K562 (cell line): Measurements from ENCODE around the gene SIK3. TPM values are rescaled to one million over a fixed set of nuclear protein-coding genes. Genes with fewer than 3 reads are reported as not detected.

Experiments
- CBFA2T3 ChIP-seq: fragments of 450-650 bp; IDR thresholded peaks from 2 replicates; pipeline ENCODE4 v1.6.1; 2017
- COPS2 ChIP-seq: fragments of 450-650 bp; conservative IDR thresholded peaks from 2 replicates; pipeline ENCODE4 v1.6.1; 2016; ENCODE audit warnings: mild to moderate bottlenecking, moderate library complexity
- HNRNPK ChIP-seq: fragments of 200-400 bp; formaldehyde crosslinking; IDR thresholded peaks from one replicate; pipeline ENCODE4 v1.6.1; 2018; ENCODE audit warnings: mild to moderate bottlenecking, low read depth, low read length; ENCODE audit not compliant: poor library complexity, severe bottlenecking
- LCOR ChIP-seq: sonication (generic); formaldehyde crosslinking; IDR thresholded peaks from 2 replicates; pipeline ENCODE4 v1.8.0; 2022; ENCODE audit warnings: mild to moderate bottlenecking, missing genetic modification reagents
- MTF1 ChIP-seq: fragments of 250-450 bp; sonication (Bioruptor Pico); IDR thresholded peaks from 2 replicates; pipeline ENCODE4 v1.9.0; 2021; ENCODE audit warnings: moderate library complexity, mild to moderate bottlenecking, inconsistent platforms, borderline replicate concordance
- NFATC3 ChIP-seq: fragments of 450-650 bp; IDR thresholded peaks from 2 replicates; pipeline ENCODE4 v1.6.1; 2017; ENCODE audit warnings: mild to moderate bottlenecking
- NFE2 ChIP-seq: IDR thresholded peaks from 2 replicates; pipeline ENCODE4 v1.6.1; 2014; ENCODE audit warnings: antibody characterized with exemption, low read depth
- NFE2L1 ChIP-seq: fragments of 450-650 bp; IDR thresholded peaks from 2 replicates; pipeline ENCODE4 v1.6.1; 2016; ENCODE audit warnings: missing genetic modification characterization, low read depth, mild to moderate bottlenecking, missing compliant biosample characterization, moderate library complexity, borderline replicate concordance
- POU5F1 ChIP-seq: fragments of 150-350 bp; IDR thresholded peaks from 2 replicates; pipeline ENCODE4 v1.6.1; 2014; ENCODE audit warnings: borderline replicate concordance, low read length, low read depth, mild to moderate bottlenecking; ENCODE audit not compliant: partially characterized antibody
- RBFOX2 ChIP-seq: fragments of 200-400 bp; formaldehyde crosslinking; IDR thresholded peaks from 2 replicates; pipeline ENCODE4 v1.6.1; 2017; ENCODE audit warnings: low read depth, mild to moderate bottlenecking, low read length, moderate library complexity
- SP2 ChIP-seq: IDR thresholded peaks from 2 replicates; pipeline ENCODE4 v1.6.1; 2011; ENCODE audit warnings: mild to moderate bottlenecking, low read depth, low read length, moderate library complexity; ENCODE audit not compliant: poor library complexity, severe bottlenecking; ENCODE audit errors: extremely low read depth
- TAL1 ChIP-seq: fragments of 450-650 bp; IDR thresholded peaks from 2 replicates; pipeline ENCODE4 v1.6.1; 2016; ENCODE audit warnings: mild to moderate bottlenecking
- ZNF274 ChIP-seq: IDR thresholded peaks from 2 replicates; pipeline ENCODE4 v1.6.1; 2011; ENCODE audit warnings: low read depth, mild to moderate bottlenecking, low read length, moderate library complexity, borderline replicate concordance
- ZNF785 ChIP-seq: fragments of 250-450 bp; sonication (Bioruptor Pico); IDR thresholded peaks from 2 replicates; pipeline ENCODE4 v1.4.0; 2020; ENCODE audit warnings: mild to moderate bottlenecking
- polyA plus RNA-seq, 8 experiments: library from polyadenylated mRNA; depleted of rRNA in 4 of 8; stranded (reverse) in 5 of 8; unstranded in 3 of 8; fragments of >200 nt; fragmentation: Nextera tagmentation in 2 of 8; fragmentation: Illumina TruSeq in 1 of 8; extraction: Ambion mirVana in 2 of 8; extraction: Trizol in 1 of 8; gene quantifications; 2 replicates each; pipeline versions ENCODE4 v1.2.1 to v1.2.3, GENCODE V29; 2011 to 2014; ENCODE audit warnings: inconsistent platforms in 1 of 8, missing spikeins in 1 of 8
- total RNA-seq, 7 experiments: library from RNA; depleted of rRNA in 6 of 7; stranded (reverse); fragments of >200 nt in 6 of 7; fragmentation: Illumina TruSeq in 2 of 7; extraction: Trizol in 2 of 7; gene quantifications; 2 replicates each; pipeline versions ENCODE4 v1.2.1 to v1.2.3, GENCODE V29; 2011 to 2021; ENCODE audit warnings: low replicate concordance in 1 of 7
- TF ChIP-seq, protein P1 (sequence below): fragments of 450-650 bp; IDR thresholded peaks from 2 replicates; pipeline ENCODE4 v1.6.1; 2016
- TF ChIP-seq, protein P2 (sequence below): fragments of 450-650 bp; IDR thresholded peaks from 2 replicates; pipeline ENCODE4 v1.6.1; 2017; ENCODE audit warnings: antibody characterized with exemption
- TF ChIP-seq, protein P3 (sequence below): IDR thresholded peaks from 2 replicates; pipeline ENCODE4 v1.6.1; 2016; ENCODE audit warnings: missing genetic modification characterization, missing compliant biosample characterization
- TF ChIP-seq, protein P4 (sequence below), 3 experiments: IDR thresholded peaks in 2 of 3; conservative IDR thresholded peaks in 1 of 3; 2 replicates each; pipeline ENCODE4 v1.5.1; 2011 to 2012; ENCODE audit warnings: low read length in 3 of 3, mild to moderate bottlenecking in 3 of 3, control low read depth in 2 of 3, improper control_type of control experiment in 1 of 3, inconsistent platforms in 1 of 3, low read depth in 1 of 3, mixed read lengths in 1 of 3, moderate library complexity in 1 of 3; ENCODE audit not compliant: insufficient read depth in 2 of 3
- TF ChIP-seq, protein P5 (sequence below): fragments of 250-450 bp; sonication (Bioruptor Pico); IDR thresholded peaks from 2 replicates; pipeline ENCODE4 v1.5.0; 2022; ENCODE audit warnings: mild to moderate bottlenecking

The SIK3 gene
- total and polyA plus RNA-seq, 9 of the 15 experiments (the other 6 are each of a cell fraction or from before 2014, with no cell fraction given), result 1.6 to 21.6 (median 8.0) TPM

DNA sequence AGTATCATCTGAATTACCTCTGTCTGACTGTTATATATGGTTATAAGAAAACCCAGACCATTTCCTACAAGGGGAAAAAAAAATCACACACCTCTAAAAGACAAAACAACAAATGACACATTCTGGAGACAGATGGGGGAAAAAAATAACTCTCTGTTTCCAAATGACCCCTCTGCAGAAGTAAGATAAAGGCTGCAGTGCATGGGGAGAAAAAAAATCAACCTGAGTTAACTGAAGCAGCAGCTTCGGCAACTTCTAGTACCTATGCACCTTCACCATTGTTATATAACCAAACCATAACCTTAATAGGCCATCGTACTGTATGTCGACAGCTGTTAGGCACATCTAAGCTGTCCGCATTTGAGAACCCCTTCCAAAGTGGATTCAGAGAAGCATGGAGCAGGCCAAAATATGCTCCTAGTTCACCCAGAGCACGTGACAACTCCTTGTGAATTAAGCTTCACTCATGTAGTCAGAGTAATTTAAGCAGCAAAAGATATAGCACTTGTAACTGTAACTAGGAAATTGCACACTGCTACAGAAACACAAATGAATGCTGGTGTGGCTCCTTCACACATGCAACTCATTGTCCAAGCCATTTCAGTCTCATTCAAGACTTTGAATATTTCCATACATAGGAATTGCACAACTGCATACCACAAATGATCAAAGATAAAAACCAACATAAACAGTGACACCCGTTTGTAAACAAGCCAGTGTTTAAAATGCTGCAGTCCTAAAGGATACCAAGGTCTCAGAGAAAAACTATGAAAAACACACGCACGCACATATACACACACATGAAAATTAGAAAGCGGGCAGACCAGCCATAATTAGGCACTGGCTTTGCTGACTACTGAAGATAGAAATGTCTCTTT is 2.7 kb downstream of the SIK3 start (continued):
- TF ChIP-seq, protein P1, sequence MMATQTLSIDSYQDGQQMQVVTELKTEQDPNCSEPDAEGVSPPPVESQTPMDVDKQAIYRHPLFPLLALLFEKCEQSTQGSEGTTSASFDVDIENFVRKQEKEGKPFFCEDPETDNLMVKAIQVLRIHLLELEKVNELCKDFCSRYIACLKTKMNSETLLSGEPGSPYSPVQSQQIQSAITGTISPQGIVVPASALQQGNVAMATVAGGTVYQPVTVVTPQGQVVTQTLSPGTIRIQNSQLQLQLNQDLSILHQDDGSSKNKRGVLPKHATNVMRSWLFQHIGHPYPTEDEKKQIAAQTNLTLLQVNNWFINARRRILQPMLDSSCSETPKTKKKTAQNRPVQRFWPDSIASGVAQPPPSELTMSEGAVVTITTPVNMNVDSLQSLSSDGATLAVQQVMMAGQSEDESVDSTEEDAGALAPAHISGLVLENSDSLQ, result peak; percentile 34; the same call in 1 of the 2 replicates
- TF ChIP-seq RBFOX2 (no peak), SP2 (no peak), POU5F1 (no peak), ZNF274 (no peak), NFE2L1 (tag) (no peak), NFATC3 (no peak), COPS2 (no peak), MTF1 (CRISPR knock-in tag) (no peak), HNRNPK (no peak), ZNF785 (CRISPR knock-in tag) (no peak), LCOR (no peak), CBFA2T3 (peak; percentile 94), TAL1 (peak; percentile 89), NFE2 (no peak)
- TF ChIP-seq, protein P2, sequence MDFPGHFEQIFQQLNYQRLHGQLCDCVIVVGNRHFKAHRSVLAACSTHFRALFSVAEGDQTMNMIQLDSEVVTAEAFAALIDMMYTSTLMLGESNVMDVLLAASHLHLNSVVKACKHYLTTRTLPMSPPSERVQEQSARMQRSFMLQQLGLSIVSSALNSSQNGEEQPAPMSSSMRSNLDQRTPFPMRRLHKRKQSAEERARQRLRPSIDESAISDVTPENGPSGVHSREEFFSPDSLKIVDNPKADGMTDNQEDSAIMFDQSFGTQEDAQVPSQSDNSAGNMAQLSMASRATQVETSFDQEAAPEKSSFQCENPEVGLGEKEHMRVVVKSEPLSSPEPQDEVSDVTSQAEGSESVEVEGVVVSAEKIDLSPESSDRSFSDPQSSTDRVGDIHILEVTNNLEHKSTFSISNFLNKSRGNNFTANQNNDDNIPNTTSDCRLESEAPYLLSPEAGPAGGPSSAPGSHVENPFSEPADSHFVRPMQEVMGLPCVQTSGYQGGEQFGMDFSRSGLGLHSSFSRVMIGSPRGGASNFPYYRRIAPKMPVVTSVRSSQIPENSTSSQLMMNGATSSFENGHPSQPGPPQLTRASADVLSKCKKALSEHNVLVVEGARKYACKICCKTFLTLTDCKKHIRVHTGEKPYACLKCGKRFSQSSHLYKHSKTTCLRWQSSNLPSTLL, result no peak
- TF ChIP-seq, protein P3, sequence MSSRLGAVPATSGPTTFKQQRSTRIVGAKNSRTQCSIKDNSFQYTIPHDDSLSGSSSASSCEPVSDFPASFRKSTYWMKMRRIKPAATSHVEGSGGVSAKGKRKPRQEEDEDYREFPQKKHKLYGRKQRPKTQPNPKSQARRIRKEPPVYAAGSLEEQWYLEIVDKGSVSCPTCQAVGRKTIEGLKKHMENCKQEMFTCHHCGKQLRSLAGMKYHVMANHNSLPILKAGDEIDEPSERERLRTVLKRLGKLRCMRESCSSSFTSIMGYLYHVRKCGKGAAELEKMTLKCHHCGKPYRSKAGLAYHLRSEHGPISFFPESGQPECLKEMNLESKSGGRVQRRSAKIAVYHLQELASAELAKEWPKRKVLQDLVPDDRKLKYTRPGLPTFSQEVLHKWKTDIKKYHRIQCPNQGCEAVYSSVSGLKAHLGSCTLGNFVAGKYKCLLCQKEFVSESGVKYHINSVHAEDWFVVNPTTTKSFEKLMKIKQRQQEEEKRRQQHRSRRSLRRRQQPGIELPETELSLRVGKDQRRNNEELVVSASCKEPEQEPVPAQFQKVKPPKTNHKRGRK (tag), result no peak
- TF ChIP-seq, protein P4, sequence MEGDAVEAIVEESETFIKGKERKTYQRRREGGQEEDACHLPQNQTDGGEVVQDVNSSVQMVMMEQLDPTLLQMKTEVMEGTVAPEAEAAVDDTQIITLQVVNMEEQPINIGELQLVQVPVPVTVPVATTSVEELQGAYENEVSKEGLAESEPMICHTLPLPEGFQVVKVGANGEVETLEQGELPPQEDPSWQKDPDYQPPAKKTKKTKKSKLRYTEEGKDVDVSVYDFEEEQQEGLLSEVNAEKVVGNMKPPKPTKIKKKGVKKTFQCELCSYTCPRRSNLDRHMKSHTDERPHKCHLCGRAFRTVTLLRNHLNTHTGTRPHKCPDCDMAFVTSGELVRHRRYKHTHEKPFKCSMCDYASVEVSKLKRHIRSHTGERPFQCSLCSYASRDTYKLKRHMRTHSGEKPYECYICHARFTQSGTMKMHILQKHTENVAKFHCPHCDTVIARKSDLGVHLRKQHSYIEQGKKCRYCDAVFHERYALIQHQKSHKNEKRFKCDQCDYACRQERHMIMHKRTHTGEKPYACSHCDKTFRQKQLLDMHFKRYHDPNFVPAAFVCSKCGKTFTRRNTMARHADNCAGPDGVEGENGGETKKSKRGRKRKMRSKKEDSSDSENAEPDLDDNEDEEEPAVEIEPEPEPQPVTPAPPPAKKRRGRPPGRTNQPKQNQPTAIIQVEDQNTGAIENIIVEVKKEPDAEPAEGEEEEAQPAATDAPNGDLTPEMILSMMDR (IDR thresholded peaks at IDR 0.05 in 2 of 3, conservative IDR thresholded peaks at IDR 0.05 in 1 of 3; ENCODE audit: insufficient read depth in 2 of 3, low read depth in 1 of 3, low read length in 3 of 3), result no peak
- TF ChIP-seq, protein P5, sequence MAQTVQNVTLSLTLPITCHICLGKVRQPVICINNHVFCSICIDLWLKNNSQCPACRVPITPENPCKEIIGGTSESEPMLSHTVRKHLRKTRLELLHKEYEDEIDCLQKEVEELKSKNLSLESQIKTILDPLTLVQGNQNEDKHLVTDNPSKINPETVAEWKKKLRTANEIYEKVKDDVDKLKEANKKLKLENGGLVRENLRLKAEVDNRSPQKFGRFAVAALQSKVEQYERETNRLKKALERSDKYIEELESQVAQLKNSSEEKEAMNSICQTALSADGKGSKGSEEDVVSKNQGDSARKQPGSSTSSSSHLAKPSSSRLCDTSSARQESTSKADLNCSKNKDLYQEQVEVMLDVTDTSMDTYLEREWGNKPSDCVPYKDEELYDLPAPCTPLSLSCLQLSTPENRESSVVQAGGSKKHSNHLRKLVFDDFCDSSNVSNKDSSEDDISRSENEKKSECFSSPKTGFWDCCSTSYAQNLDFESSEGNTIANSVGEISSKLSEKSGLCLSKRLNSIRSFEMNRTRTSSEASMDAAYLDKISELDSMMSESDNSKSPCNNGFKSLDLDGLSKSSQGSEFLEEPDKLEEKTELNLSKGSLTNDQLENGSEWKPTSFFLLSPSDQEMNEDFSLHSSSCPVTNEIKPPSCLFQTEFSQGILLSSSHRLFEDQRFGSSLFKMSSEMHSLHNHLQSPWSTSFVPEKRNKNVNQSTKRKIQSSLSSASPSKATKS (CRISPR knock-in tag), result no peak
